Measurements from ENCODE around the gene RTN4R.
"Not testable (repeated sequence)": the region's sequence is repeated elsewhere in the genome, so short reads cannot be mapped to it uniquely, and the experiment has no call there.

The RTN4R gene

GRCh38 chr22:20271114-20271994 lies 3.2 kb upstream of the RTN4R start:
- no peak for DNase-seq (ENCODE audit: low read depth)

- not testable (repeated sequence) for DNase-seq (ENCODE audit: low read depth)
Measured at GRCh38 chr22:20270190-20271113, 2.3 kb upstream of the RTN4R start.

- not testable (repeated sequence) for DNase-seq (ENCODE audit: low read depth)
Measured at GRCh38 chr22:20269673-20270072, 1.6 kb upstream of the RTN4R start.

GRCh38 chr22:20269201-20269600 lies 1.1 kb upstream of the RTN4R start:
- DNase-seq (ENCODE audit: low read depth) = not testable (repeated sequence)

GRCh38 chr22:20267441-20268278 lies 458 bp downstream of the RTN4R start:
- no peak for DNase-seq (ENCODE audit: low read depth)

GRCh38 chr22:20266667-20267440 lies 1.3 kb downstream of the RTN4R start:
- DNase-seq (ENCODE audit: low read depth) = not testable (repeated sequence)

GRCh38 chr22:20265772-20266666 lies 2.1 kb downstream of the RTN4R start:
- not testable (repeated sequence) for DNase-seq (ENCODE audit: low read depth)

GRCh38 chr22:20264614-20265452 lies 3.3 kb downstream of the RTN4R start:
- DNase-seq (ENCODE audit: low read depth) = no peak

- DNase-seq (ENCODE audit: low read depth) = not testable (repeated sequence)
Measured at GRCh38 chr22:20263404-20264281, 4.5 kb downstream of the RTN4R start.

- DNase-seq (ENCODE audit: low read depth) = no peak
Measured at GRCh38 chr22:20262582-20263147, 5.5 kb downstream of the RTN4R start.

GRCh38 chr22:20261848-20262581 lies 6.1 kb downstream of the RTN4R start:
- DNase-seq (ENCODE audit: low read depth) = no peak

- no peak for DNase-seq (ENCODE audit: low read depth)
Measured at GRCh38 chr22:20260071-20260765, 7.9 kb downstream of the RTN4R start.

- DNase-seq (ENCODE audit: low read depth) = no peak
Measured at GRCh38 chr22:20259327-20259688, 8.8 kb downstream of the RTN4R start.

GRCh38 chr22:20258584-20259326 lies 9.4 kb downstream of the RTN4R start:
- no peak for DNase-seq (ENCODE audit: low read depth)

GRCh38 chr22:20258021-20258299 lies 10.2 kb downstream of the RTN4R start:
- no peak for DNase-seq (ENCODE audit: low read depth)

All from CMK (cell line).